22Rv1 (cell line): ENCODE results near the gene MAGEB5.

Source experiments
- ZFX ChIP-seq: fragments of 450-650 bp; IDR thresholded peaks from 2 replicates; pipeline ENCODE4 v1.6.1; 2017; ENCODE audit warnings: antibody characterized with exemption, borderline replicate concordance
- TF ChIP-seq, protein P1 (sequence below): fragments of 450-650 bp; IDR thresholded peaks from 2 replicates; pipeline ENCODE4 v1.5.1; 2017; ENCODE audit warnings: mild to moderate bottlenecking

DNA sequence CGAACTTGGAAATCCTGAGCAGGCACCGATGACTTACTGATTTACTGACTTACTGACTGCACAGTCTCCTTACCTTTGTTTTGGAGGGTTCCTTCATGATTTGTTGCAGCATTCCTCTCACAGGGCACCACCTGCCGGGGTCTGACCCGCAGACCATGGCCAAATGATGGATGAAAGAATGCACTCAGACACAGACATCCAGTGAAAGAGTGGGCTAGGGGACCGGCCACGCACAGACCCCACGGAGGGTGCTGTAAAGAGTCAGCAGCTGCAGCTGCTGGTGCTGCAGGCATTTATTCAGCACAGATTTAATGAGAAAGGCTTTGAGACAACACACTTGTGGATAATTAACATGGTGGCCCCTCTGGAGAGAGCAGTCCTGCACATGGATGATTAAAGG lies 3.4 kb downstream of the MAGEB5 start:
- TF ChIP-seq, protein P1, sequence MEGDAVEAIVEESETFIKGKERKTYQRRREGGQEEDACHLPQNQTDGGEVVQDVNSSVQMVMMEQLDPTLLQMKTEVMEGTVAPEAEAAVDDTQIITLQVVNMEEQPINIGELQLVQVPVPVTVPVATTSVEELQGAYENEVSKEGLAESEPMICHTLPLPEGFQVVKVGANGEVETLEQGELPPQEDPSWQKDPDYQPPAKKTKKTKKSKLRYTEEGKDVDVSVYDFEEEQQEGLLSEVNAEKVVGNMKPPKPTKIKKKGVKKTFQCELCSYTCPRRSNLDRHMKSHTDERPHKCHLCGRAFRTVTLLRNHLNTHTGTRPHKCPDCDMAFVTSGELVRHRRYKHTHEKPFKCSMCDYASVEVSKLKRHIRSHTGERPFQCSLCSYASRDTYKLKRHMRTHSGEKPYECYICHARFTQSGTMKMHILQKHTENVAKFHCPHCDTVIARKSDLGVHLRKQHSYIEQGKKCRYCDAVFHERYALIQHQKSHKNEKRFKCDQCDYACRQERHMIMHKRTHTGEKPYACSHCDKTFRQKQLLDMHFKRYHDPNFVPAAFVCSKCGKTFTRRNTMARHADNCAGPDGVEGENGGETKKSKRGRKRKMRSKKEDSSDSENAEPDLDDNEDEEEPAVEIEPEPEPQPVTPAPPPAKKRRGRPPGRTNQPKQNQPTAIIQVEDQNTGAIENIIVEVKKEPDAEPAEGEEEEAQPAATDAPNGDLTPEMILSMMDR: no peak
- no peak for TF ChIP-seq ZFX
